ENCODE results near the gene TREX2. TPM values are rescaled to one million over a fixed set of nuclear protein-coding genes. Genes with fewer than 3 reads are reported as not detected.
A peak's percentile ranks its signal among the peaks of the same experiment; 100 is the strongest.

Gene TREX2
- polyA plus RNA-seq, 1 donor (not counting 4 experiments of a cell fraction or from before 2014, with no cell fraction given): 0.31 TPM

- H2AFZ ChIP-seq (ENCODE audit: control insufficient read depth, low read length): no peak overlapping the region
- H4K20me1 ChIP-seq (ENCODE audit: control insufficient read depth, extremely low read depth, insufficient read depth, low read length): no peaks in the 10 kb centered on the region
- H3K9me1 ChIP-seq (ENCODE audit: control insufficient read depth, extremely low read depth, insufficient read depth, low read length): no peaks in the 10 kb centered on the region
- H3K27ac ChIP-seq (ENCODE audit: control insufficient read depth, insufficient read depth, low read length): no peak overlapping the region
- no peaks in the 10 kb centered on the region for H3K79me2 ChIP-seq (ENCODE audit: control insufficient read depth, insufficient read depth, low read length)
- DNase-seq (ENCODE audit: low read depth, low spot score) (no peak), FAIRE-seq (no peak)
- dilution Hi-C loops (cut with MboI; ENCODE audit: extremely low pct_ligation_motif_present, low sequenced_read_pairs): no loop called here
- no peak overlapping the region for H3K9ac ChIP-seq (ENCODE audit: control insufficient read depth, extremely low read depth, insufficient read depth, low read length)
- H3K36me3 ChIP-seq (ENCODE audit: control insufficient read depth in 2 of 2, extremely low read depth in 1 of 2, insufficient read depth in 2 of 2, low read length in 2 of 2): no peaks in the 10 kb centered on the region
- peak overlapping the region in 1 of 3 experiments; percentile 49 for H3K4me3 ChIP-seq (ENCODE audit: control insufficient read depth in 2 of 3, extremely low read depth in 1 of 3, insufficient read depth in 2 of 3, low read depth in 1 of 3, low read length in 3 of 3)
- TF ChIP-seq EZH2 (IDR thresholded peaks at IDR 0.05; ENCODE audit: low read length) (no peak), CTCF (optimal IDR thresholded peaks at IDR 0.05 in 1 of 3, IDR thresholded peaks at IDR 0.05 in 1 of 3, conservative IDR thresholded peaks at IDR 0.05 in 1 of 3; ENCODE audit: extremely low read depth in 1 of 3, insufficient read depth in 2 of 3, low read length in 3 of 3) (no peak)
- no peaks in the 10 kb centered on the region for H3K9me3 ChIP-seq (ENCODE audit: control insufficient read depth, low read depth, low read length)
- peaks cover 5% of the 10 kb centered on the region for H3K4me1 ChIP-seq (ENCODE audit: control insufficient read depth, extremely low read depth, insufficient read depth, low read length)
- H3K4me2 ChIP-seq (ENCODE audit: control insufficient read depth, extremely low read depth, insufficient read depth, low read depth, low read length): no peak overlapping the region
- no peaks in the 10 kb centered on the region for H3K27me3 ChIP-seq (ENCODE audit: control insufficient read depth, extremely low read depth, insufficient read depth, low read length)
Measured at GRCh38 chrX:153410888-153411254, 35.0 kb downstream of the TREX2 start.

GRCh38 chrX:153410373-153410772 is 35.5 kb downstream of the TREX2 start:
- Histone ChIP-seq H4K20me1 (ENCODE audit: control insufficient read depth, extremely low read depth, insufficient read depth, low read length) (no peaks in the 10 kb centered on the region), H3K27ac (ENCODE audit: control insufficient read depth, insufficient read depth, low read length) (no peak overlapping the region), H3K79me2 (ENCODE audit: control insufficient read depth, insufficient read depth, low read length) (no peaks in the 10 kb centered on the region), H3K4me2 (ENCODE audit: control insufficient read depth, extremely low read depth, insufficient read depth, low read depth, low read length) (no peak overlapping the region), H3K9me1 (ENCODE audit: control insufficient read depth, extremely low read depth, insufficient read depth, low read length) (no peaks in the 10 kb centered on the region), H3K4me3 (ENCODE audit: control insufficient read depth in 2 of 3, extremely low read depth in 1 of 3, insufficient read depth in 2 of 3, low read depth in 1 of 3, low read length in 3 of 3) (no peak overlapping the region), H2AFZ (ENCODE audit: control insufficient read depth, low read length) (no peak overlapping the region), H3K36me3 (ENCODE audit: control insufficient read depth in 2 of 2, extremely low read depth in 1 of 2, insufficient read depth in 2 of 2, low read length in 2 of 2) (no peaks in the 10 kb centered on the region), H3K9ac (ENCODE audit: control insufficient read depth, extremely low read depth, insufficient read depth, low read length) (no peak overlapping the region), H3K9me3 (ENCODE audit: control insufficient read depth, low read depth, low read length) (no peaks in the 10 kb centered on the region), H3K27me3 (ENCODE audit: control insufficient read depth, extremely low read depth, insufficient read depth, low read length) (no peaks in the 10 kb centered on the region), H3K4me1 (ENCODE audit: control insufficient read depth, extremely low read depth, insufficient read depth, low read length) (peaks cover 5% of the 10 kb centered on the region)
- FAIRE-seq: no peak
- no peak for TF ChIP-seq EZH2 (IDR thresholded peaks at IDR 0.05; ENCODE audit: low read length)
- dilution Hi-C loops (cut with MboI; ENCODE audit: extremely low pct_ligation_motif_present, low sequenced_read_pairs): no loop called here
- no peak for DNase-seq (ENCODE audit: low read depth, low spot score)

- FAIRE-seq: no peak
Measured at GRCh38 chrX:153409414-153410101, 36.3 kb downstream of the TREX2 start.

More at GRCh38 chrX:153409414-153410101, 36.3 kb downstream of the TREX2 start:
- dilution Hi-C loops (cut with MboI; ENCODE audit: extremely low pct_ligation_motif_present, low sequenced_read_pairs): no loop called here
- Histone ChIP-seq H3K9me1 (ENCODE audit: control insufficient read depth, extremely low read depth, insufficient read depth, low read length) (no peaks in the 10 kb centered on the region), H4K20me1 (ENCODE audit: control insufficient read depth, extremely low read depth, insufficient read depth, low read length) (no peaks in the 10 kb centered on the region), H3K4me2 (ENCODE audit: control insufficient read depth, extremely low read depth, insufficient read depth, low read depth, low read length) (no peak overlapping the region), H3K27ac (ENCODE audit: control insufficient read depth, insufficient read depth, low read length) (no peak overlapping the region), H2AFZ (ENCODE audit: control insufficient read depth, low read length) (no peak overlapping the region), H3K4me1 (ENCODE audit: control insufficient read depth, extremely low read depth, insufficient read depth, low read length) (peaks cover 5% of the 10 kb centered on the region), H3K4me3 (ENCODE audit: control insufficient read depth in 2 of 3, extremely low read depth in 1 of 3, insufficient read depth in 2 of 3, low read depth in 1 of 3, low read length in 3 of 3) (no peak overlapping the region), H3K9ac (ENCODE audit: control insufficient read depth, extremely low read depth, insufficient read depth, low read length) (no peak overlapping the region), H3K27me3 (ENCODE audit: control insufficient read depth, extremely low read depth, insufficient read depth, low read length) (no peaks in the 10 kb centered on the region), H3K9me3 (ENCODE audit: control insufficient read depth, low read depth, low read length) (no peaks in the 10 kb centered on the region), H3K36me3 (ENCODE audit: control insufficient read depth in 2 of 2, extremely low read depth in 1 of 2, insufficient read depth in 2 of 2, low read length in 2 of 2) (no peaks in the 10 kb centered on the region), H3K79me2 (ENCODE audit: control insufficient read depth, insufficient read depth, low read length) (no peaks in the 10 kb centered on the region)
- no peak for TF ChIP-seq EZH2 (IDR thresholded peaks at IDR 0.05; ENCODE audit: low read length)
- no peak for TF ChIP-seq CTCF (optimal IDR thresholded peaks at IDR 0.05 in 1 of 3, IDR thresholded peaks at IDR 0.05 in 1 of 3, conservative IDR thresholded peaks at IDR 0.05 in 1 of 3; ENCODE audit: extremely low read depth in 1 of 3, insufficient read depth in 2 of 3, low read length in 3 of 3)
- DNase-seq (ENCODE audit: low read depth, low spot score): no peak
